Uterus (tissue), 2 donors: Measurements from ENCODE around the gene DDX59.

Source experiments
- POLR2A ChIP-seq, 2 donors: fragments of 450-650 bp; IDR thresholded peaks; one replicate each; pipeline ENCODE4 v1.6.1; 2016; ENCODE audit warnings: antibody characterized with exemption in 2 of 2, mild to moderate bottlenecking in 1 of 2, moderate library complexity in 1 of 2
- TF ChIP-seq, protein P1 (sequence below), 4 experiments: fragments of 200-600 bp in 2 of 4; fragments of 450-650 bp in 2 of 4; sonication (generic) in 2 of 4; IDR thresholded peaks; one replicate each; pipeline ENCODE4 v1.5.1; 2016 to 2019; ENCODE audit warnings: antibody characterized with exemption in 4 of 4, mild to moderate bottlenecking in 2 of 4, moderate library complexity in 1 of 4

DNA sequence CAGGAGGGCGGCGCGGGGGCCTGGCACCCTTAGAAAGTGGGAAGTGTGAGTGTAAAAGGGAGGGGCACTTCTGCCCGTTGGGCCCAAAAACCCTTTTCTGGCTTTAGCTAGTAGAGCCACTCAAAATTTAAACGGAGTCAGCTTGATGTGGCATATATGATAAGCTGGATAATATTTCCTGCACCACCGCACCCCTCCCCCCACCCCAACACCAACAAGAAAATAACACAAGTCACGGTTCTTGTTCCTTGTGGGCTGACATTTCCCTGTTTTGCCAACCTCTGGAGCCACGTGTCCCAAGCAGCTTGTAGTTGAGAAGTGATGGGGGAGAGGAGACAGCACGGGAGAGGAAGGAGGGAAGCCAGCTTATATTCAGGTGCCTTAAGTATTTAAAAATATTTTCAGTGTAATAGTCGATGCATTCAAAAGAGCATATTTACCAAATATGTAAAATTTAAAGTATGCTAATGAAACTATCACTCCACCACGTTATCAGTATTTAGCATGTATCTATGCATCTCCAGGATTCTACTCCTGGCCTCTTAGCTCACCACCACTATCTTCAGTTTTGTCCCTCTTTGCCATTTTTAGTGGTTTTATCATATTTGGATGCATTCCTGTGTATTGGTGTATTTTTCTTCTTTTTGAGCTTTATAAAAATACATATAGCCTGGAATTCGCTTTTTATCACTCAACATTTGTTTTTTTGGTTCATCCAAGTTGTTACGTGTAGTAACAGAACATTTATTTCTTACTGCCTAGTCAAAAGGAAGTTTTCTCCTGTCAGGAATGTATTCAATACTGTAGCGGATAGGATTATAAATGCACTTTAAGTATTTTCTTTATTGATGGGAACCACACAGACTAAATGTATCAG lies 773 bp upstream of the DDX59 start:
- TF ChIP-seq, protein P1, sequence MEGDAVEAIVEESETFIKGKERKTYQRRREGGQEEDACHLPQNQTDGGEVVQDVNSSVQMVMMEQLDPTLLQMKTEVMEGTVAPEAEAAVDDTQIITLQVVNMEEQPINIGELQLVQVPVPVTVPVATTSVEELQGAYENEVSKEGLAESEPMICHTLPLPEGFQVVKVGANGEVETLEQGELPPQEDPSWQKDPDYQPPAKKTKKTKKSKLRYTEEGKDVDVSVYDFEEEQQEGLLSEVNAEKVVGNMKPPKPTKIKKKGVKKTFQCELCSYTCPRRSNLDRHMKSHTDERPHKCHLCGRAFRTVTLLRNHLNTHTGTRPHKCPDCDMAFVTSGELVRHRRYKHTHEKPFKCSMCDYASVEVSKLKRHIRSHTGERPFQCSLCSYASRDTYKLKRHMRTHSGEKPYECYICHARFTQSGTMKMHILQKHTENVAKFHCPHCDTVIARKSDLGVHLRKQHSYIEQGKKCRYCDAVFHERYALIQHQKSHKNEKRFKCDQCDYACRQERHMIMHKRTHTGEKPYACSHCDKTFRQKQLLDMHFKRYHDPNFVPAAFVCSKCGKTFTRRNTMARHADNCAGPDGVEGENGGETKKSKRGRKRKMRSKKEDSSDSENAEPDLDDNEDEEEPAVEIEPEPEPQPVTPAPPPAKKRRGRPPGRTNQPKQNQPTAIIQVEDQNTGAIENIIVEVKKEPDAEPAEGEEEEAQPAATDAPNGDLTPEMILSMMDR (IDR thresholded peaks at IDR 0.05), result no peak
- TF ChIP-seq POLR2A (IDR thresholded peaks at IDR 0.05), result no peak
